Panc1 (cell line): Measurements from ENCODE around the gene RASSF10.

Experiments used
- CTCF ChIP-seq: fragments of 450-650 bp; IDR thresholded peaks from 2 replicates; pipeline ENCODE4 v1.5.1; 2017; ENCODE audit warnings: mild to moderate bottlenecking
- POLR2AphosphoS5 ChIP-seq: IDR thresholded peaks from 2 replicates; pipeline ENCODE4 v1.6.1; 2012; ENCODE audit warnings: mild to moderate bottlenecking, low read depth, low read length, moderate library complexity
- SIN3A ChIP-seq: IDR thresholded peaks from 2 replicates; pipeline ENCODE4 v1.6.1; 2012; ENCODE audit warnings: low read depth, mild to moderate bottlenecking, low read length, moderate library complexity, borderline replicate concordance; ENCODE audit not compliant: insufficient read depth

GRCh38 chr11:12968101-12968500 lies 41.0 kb upstream of the RASSF10 start:
- TF ChIP-seq CTCF (no peak), SIN3A (no peak), POLR2AphosphoS5 (no peak)
